ENCODE data around the gene AIG1.

DNA sequence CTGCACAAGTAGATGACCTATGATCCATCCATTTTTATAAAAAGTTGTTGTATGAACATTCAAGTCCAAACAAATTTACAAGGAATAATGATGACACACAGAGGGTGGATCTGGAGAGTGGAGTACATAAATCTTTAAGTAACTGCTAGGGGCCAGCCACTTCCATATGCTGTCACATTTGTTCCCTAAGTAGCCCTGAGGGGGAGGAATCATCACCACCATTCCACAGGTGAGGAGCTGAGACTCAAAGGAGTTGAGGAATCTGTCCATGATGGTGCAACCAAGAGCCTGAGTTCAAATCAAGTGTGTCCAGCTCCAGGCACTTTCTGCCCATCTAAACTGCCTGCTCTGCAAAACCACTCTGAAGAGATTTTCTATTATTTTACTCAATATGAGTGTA is 132.1 kb downstream of the AIG1 start:
- TF ChIP-seq, protein P1, sequence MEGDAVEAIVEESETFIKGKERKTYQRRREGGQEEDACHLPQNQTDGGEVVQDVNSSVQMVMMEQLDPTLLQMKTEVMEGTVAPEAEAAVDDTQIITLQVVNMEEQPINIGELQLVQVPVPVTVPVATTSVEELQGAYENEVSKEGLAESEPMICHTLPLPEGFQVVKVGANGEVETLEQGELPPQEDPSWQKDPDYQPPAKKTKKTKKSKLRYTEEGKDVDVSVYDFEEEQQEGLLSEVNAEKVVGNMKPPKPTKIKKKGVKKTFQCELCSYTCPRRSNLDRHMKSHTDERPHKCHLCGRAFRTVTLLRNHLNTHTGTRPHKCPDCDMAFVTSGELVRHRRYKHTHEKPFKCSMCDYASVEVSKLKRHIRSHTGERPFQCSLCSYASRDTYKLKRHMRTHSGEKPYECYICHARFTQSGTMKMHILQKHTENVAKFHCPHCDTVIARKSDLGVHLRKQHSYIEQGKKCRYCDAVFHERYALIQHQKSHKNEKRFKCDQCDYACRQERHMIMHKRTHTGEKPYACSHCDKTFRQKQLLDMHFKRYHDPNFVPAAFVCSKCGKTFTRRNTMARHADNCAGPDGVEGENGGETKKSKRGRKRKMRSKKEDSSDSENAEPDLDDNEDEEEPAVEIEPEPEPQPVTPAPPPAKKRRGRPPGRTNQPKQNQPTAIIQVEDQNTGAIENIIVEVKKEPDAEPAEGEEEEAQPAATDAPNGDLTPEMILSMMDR (conservative IDR thresholded peaks at IDR 0.05 in 1 of 2, IDR thresholded peaks at IDR 0.05 in 1 of 2; ENCODE audit: low read depth in 1 of 2, low read length in 2 of 2): no peak
- TF ChIP-seq EZH2 (IDR thresholded peaks at IDR 0.05; ENCODE audit: low read length, missing control alignments): no peak
